GM18505 (cell line): ENCODE data around the gene FZD4.

ENCODE experiments used
- ATAC-seq: cut with Tn5 transposase; IDR thresholded peaks from one replicate; pipeline ENCODE4 v1.9.1; 2021; ENCODE audit not compliant: unreplicated experiment
- POLR2A ChIP-seq: IDR thresholded peaks from 4 replicates; pipeline ENCODE4 v1.6.1; 2011; ENCODE audit warnings: borderline replicate concordance; ENCODE audit not compliant: insufficient read depth, insufficient read length; ENCODE audit errors: extremely low read depth

FZD4 gene

DNA sequence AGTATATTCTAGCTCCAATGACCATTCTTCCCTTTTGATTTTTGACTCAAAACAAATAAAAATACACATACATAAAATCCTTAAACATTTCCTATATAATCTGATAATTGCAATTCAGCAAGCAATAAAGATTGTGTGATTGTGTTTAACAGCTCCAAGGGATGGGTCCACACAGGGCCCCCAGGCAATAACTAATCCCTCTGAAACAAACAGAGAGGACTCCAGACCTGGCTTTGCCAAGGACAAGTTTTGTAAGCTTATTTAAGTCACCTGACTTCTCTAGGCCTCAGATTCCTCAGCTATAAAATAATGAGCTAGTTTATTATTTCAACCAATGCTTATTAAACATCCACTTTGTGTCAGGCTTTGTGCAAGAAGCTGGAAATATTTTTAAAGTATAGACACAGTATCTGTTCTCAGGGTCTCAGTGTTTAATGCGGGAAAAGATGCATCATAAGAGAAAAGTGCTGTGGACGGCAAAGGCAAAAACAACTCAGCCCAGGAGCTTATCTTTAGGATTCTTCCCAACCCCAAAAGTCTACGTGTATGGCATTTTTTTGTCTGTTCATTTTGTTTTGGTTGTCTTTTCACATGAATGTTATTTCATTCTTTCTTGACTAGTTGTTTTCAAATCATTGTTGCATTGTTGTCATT lies 20.1 kb downstream of the FZD4 start:
- no peak for ATAC-seq
- no peak for TF ChIP-seq POLR2A

DNA sequence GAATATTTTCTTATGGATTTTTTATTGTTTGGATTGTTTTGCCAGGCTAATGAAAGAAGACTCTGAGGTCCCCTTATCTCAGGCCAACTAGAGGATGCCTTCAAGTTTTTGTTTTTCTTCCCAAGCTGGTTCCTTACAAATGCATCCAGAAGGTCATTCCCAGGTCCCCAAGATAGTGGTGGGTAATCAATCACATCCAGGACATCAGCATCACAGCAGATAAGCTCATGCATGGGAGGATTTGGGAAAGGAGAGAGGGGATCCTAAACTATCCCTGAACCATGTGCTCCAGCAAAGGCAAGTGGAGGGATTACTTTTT lies 20.7 kb downstream of the FZD4 start:
- no peak for ATAC-seq
- TF ChIP-seq POLR2A, result no peak

DNA sequence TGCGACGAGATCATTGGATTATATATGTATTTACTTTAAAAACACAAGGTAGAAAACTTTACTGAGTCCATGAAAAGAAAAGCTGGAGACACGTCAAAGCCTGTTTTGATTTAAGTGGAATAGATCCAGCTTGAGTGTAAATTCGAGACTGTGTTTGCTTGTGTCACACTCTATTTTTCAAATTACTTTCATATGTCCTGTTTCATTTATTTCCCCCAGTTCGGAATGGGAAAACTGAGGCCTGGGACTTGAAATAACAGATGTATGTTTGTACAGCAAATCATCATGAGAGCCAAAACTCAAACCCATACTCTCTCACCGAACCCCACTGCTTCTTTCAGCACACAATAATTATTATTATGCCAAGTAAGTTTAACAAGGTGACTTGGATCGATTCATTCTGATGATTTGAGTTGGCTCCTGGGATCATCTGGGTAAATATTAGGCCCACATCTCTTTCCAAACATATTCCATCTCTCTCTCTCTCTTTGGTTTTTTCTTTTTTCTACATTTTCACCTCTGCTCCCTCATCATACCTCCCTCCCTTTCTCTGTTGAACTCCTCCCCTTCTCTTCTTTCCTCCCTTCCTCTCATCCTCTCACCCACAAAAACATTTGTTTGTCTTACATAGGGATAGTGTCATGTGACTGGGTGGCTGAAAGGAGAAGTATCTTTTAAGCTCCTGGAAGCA lies 21.2 kb downstream of the FZD4 start:
- no peak for ATAC-seq

DNA sequence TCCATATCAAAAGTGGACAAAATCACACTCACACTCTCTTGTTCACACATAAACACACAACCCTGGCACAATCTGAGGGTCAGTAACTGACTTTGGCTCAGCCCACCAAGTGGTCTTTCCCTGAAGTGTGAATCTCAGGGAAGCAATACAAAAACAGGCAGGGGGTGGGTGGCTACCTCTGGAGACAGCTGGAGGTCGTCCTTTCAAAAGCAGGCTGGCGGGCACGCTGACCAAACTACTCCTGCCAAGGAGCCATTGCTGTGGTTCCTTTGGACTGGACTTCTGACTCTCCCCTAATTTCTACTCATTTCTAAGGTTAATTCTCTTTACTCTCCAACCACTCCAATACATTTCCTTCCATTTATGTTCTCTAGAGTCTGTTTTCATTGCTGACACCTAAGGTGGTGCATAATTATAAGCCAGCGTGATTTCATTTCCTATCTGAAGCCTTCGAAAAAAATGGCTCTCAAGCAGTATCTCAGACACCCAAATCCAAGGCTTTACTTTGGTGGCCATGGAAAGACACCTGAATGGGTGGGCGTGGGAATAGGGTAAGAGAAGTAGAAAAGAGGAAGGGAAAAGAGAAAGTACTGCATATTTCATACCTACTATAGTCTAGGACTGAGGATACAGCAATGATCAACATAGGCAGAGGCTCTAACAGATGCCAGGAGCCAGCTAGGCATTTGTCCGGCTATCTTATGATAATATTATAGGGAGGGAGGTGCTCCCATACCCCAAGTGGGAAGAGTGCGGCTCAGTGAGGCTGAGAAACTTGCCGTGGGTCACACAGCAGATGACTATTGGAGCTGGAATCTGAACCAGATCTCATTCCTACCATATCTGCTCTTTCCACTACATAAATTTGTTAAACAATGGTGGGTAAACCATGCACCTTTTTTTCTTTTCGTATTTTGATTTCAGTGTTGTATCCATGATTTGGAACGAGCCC lies 22.0 kb downstream of the FZD4 start:
- ATAC-seq, result no peak
- TF ChIP-seq POLR2A, result no peak

More for the DNA sequence above, 21.2 kb downstream of the FZD4 start:
- TF ChIP-seq POLR2A, result no peak

DNA sequence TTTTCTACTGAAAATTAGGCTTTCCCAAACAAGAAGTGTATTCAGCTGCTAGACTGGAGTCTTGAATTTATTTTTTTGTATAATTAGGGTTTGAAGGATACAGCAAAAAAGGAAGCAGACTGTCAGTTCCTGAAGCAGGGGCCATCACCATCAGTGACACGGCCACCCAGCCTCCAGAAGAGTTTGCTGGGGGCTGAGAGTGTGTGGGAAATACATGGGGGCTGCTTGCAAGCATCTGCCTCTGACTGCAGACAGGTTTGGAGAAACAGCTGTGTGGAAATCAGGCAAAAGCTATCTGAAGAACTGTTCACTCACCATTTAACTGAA lies 23.0 kb downstream of the FZD4 start:
- ATAC-seq, result no peak
- no peak for TF ChIP-seq POLR2A

DNA sequence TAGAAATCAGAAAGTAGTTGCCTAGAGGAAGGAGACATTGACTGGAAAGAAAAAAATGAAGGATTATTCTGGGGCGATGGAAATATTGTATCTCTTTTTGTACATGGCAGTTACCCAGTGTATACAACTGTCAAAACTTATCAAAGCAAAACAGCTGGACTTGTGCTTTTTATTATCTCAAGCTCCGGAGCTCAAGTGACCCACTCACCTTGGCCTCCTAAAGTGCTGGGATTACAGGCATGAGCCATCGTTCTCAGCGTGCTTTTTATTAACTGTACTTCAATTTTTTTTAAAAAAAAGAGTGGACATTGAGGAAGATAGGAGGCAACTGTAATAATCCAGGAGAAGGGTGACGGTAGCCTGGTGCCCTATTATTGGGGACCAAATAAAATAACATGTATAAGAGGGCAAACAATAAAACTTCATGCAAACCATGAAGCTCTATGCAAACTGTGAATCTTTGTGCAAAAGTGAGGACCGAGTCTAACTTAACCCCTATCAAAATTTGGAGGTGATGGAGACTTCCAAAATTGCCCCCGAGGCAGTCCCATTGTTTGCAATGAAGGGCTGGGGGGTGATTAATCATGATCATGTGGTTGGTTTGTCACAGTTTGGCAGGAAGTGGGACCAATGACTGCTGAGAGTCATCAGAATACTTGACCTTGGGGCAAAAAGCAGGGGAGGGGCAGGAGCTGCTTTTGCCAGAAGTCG lies 23.5 kb downstream of the FZD4 start:
- TF ChIP-seq POLR2A, result no peak
- no peak for ATAC-seq

DNA sequence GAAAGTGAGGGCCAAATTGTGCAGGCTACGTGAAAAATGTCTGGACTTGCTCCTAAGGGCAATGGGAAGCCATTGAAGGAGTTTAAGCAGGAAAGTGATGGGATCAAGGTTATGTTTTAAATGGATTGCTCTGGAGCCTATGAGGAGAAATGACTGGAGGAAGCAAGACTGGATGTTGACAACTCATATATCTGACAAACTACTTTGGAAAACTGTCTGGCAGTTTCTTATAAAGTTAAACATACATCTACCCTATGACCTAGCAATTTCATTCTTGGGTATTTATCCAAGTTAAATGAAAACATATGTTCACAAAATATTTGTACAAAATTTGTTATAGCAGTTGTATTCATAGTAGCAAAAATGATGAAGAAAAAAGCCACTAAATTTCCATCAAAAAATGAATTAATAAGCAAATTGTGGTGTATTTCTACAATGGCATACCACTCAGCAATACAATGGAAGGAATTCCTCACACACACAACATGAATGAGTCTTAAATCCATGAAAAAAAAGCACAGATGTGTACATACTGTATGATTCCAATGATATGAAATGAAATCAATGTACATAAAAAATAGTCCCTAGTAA lies 24.1 kb downstream of the FZD4 start:
- ATAC-seq, result no peak

DNA sequence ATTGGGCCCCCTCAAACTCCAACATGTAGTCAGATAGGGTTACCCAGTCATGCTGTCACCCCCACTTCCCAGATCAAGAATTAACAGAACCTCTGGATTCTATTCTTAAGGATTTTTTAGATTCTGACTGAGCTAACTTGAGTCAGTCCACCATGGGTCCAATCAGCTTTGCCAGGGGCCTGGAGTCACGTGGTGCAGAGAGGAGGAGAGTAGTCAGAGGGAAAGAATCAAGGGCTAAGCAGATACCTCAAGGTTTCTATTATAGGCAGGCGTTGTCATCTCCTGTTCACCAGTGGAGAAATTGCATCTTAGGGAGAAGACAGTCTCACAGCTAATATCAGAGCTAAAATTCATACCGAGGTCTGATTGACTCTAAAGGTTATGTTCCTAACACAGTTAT lies 28.2 kb downstream of the FZD4 start:
- TF ChIP-seq POLR2A, result no peak
- no peak for ATAC-seq

More for the DNA sequence above, 24.1 kb downstream of the FZD4 start:
- no peak for TF ChIP-seq POLR2A

DNA sequence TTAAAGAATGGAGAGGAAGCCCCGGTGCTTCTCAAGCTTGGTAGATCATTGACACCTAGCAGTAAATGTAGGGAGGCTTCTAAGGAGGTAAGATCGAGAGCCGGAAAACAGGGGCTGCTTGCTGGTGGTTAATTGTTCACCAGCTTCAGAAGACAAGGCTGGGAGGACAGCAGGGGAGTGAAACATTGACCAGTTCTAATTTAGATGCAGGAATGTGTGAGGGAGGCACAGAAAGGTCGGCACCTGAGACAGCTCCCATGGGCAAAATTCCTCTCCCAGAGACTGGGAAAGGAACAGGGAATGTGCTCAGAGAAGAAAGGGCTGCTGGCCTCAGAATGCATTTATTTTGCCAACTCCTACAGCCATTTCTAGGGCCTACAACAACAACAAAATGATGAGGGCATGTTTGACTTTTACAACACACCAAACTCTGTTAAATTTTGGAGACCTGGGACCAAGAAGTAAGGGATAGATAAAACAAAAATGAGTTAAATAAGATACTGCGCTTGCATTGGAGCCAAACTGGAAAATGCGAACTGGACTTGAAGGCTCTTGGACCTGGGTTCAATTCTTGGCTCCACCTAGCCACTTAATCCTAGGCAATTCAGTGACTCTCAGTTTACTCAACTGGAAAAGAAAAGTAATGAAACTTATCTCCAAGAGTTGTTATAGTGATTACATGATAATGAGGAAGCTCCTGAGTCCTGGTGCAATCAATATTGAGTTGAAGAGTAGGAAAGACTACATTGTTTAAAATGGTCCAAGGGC lies 31.0 kb downstream of the FZD4 start:
- no peak for TF ChIP-seq POLR2A
- ATAC-seq, result no peak

DNA sequence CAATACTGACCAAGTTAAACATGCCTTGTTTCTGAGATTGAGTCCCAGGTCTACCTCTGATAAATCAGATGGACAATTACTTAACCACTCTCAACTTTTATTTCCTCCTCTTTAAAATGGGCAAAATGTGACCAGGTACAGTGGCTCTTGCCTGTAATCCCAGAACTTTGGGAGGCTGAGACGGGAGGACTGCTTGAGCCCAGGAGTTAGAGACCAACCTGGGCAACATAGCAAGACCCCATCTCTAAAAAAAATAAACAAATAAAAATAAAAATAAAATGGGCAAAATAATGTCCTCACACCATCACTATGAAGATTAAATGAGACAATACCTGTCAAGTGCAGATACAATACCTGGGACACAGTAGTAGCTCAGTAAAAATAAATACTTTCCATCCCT lies 33.0 kb downstream of the FZD4 start:
- no peak for TF ChIP-seq POLR2A
- ATAC-seq, result no peak

DNA sequence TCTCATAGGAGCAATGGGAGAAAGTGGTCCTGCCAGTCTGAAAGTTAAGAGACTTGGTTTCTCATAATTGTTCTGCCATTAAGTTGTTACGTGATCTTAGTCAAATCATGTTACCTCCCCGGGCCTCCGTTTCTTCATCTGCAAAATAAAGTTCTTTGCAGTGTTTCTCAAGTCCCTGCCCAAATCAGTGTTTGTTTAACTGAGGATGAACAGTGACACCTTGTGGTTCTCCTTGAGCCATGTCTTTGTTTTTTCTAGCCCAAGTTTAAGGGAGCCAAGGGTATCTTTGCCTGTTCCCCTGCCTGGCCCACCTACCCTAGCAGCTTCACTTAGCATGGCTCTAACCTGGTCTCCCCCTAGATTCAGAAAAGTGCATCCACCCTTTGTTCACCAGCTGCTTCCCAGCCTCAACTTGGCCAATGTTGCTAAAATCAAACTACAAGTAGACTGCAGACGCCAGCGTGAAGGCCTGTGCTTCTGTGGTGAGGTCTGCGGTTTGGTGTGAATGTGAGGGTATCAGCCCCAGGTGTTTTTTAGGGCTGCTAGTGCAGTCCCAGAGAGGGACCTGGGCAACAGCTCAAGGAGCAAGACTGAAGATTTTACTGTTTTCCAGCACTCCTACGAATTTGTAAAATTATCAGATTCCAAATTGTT lies 35.5 kb downstream of the FZD4 start:
- ATAC-seq, result no peak

DNA sequence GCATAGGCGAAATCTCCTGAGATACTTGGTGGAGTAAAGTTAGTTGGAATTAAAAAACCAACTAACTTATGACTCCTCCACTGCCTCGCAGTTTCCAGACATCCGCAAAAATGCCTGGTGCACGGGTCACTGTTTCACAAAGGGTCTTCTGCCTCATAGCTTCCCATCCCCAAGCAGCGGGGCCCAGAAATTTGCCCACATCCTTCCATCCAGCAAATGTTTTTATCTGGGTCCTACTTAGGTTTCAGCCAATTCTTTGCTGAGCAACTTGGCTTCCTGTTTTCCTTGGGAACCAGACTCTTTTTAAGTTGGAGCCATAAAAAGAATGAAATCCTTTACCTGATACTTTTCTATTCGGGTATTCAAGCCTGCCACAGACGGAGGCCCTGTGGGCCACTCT lies 36.2 kb downstream of the FZD4 start:
- no peak for TF ChIP-seq POLR2A
- no peak for ATAC-seq

More for the DNA sequence above, 35.5 kb downstream of the FZD4 start:
- TF ChIP-seq POLR2A, result no peak
